ENCODE results near the gene IL7R. TPM values are rescaled to one million over a fixed set of nuclear protein-coding genes. Genes with fewer than 3 reads are reported as not detected.

IL7R gene
- total and polyA plus RNA-seq, 10 of the 15 experiments (the other 5 are each of a cell fraction or from before 2014, with no cell fraction given) = 0.40 to 21.1 (median 0.85) TPM

DNA sequence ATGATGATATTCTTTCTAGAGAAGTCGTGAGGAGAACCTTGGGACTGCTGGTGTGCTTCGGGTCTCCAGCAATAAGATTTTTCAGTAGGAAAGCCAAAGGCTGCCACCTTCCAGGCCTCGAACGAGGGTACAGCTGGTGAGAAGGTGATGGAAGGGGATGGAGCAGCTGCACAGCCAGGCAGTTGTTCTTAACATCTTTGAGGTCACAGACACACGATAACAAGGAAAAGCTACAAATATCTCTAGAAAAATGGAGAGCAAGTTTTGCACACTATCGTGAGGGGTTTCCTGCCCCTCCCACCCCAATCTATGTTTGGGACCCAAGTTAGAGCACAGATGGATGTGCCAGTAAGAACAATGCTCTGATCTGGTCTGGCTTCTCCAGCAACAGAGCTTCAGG lies 6.8 kb upstream of the IL7R start:
- intact Hi-C loops (cut with micrococcal nuclease; ENCODE audit: unreplicated experiment) = loop anchor here (5.0 kb wide), 1 partner anchor 73 kb away; no protein-coding TSS in a partner anchor
- H3K4me3 ChIP-seq = no peak overlapping the region

More for the DNA sequence above, 6.8 kb upstream of the IL7R start:
- 40% methylated on average over 6 of the region's 6 CpGs for WGBS (ENCODE audit: insufficient coverage, insufficient replicate concordance, low lambda C conversion rate, missing lambda C conversion rate)
- ChIA-PET POLR2A (interaction anchor here (1.1 kb wide), 1 partner anchor 51 kb away, joined by 4 read pairs; no protein-coding TSS in a partner anchor), RAD21 (ENCODE audit: unreplicated experiment) (interaction anchor here (0.8 to 1.2 kb wide), 2 partner anchors 10 to 54 kb away, joined by 3 to 4 read pairs; no protein-coding TSS in a partner anchor), SMC1A (ENCODE audit: uncharacterized antibody, unreplicated experiment) (interaction anchor here (1.0 to 15.1 kb wide), 5 partner anchors 9 to 75 kb away, joined by 3 to 238 read pairs (median 4); no protein-coding TSS in a partner anchor), CTCF (interaction anchor here (0.8 to 2.2 kb wide), 3 partner anchors 10 to 74 kb away, joined by 3 to 6 read pairs (median 3); no protein-coding TSS in a partner anchor)
- in situ Hi-C loops (cut with MboI) = no loop called here
- H3K27me3 ChIP-seq (replicated peaks in 1 of 2; ENCODE audit: control insufficient read depth in 2 of 2, insufficient read depth in 2 of 2, low read length in 1 of 2) = no peaks in the 10 kb centered on the region
- no peaks in the 10 kb centered on the region for H3K36me3 ChIP-seq (ENCODE audit: control insufficient read depth in 2 of 2, insufficient read depth in 2 of 2, low read length in 1 of 2)
- no peak overlapping the region for H3K27ac ChIP-seq (ENCODE audit: control insufficient read depth, insufficient read depth)
- H3K9me3 ChIP-seq (replicated peaks; ENCODE audit: control insufficient read depth, insufficient read depth, low read length) = peaks cover 11% of the 10 kb centered on the region; the same call in 2 of the 3 replicates
- peaks cover 16% of the 10 kb centered on the region for H3K4me1 ChIP-seq (ENCODE audit: control insufficient read depth, insufficient read depth, low read length)
- ATAC-seq (no peak), DNase-seq (ENCODE audit: low read depth, low spot score) (no peak), FAIRE-seq (no peak)
- H3K79me2 ChIP-seq (ENCODE audit: control insufficient read depth, insufficient read depth, low read length) = no peaks in the 10 kb centered on the region
- no TSS peak for BruUV-seq (replicated peaks)
- TF ChIP-seq, protein P1, sequence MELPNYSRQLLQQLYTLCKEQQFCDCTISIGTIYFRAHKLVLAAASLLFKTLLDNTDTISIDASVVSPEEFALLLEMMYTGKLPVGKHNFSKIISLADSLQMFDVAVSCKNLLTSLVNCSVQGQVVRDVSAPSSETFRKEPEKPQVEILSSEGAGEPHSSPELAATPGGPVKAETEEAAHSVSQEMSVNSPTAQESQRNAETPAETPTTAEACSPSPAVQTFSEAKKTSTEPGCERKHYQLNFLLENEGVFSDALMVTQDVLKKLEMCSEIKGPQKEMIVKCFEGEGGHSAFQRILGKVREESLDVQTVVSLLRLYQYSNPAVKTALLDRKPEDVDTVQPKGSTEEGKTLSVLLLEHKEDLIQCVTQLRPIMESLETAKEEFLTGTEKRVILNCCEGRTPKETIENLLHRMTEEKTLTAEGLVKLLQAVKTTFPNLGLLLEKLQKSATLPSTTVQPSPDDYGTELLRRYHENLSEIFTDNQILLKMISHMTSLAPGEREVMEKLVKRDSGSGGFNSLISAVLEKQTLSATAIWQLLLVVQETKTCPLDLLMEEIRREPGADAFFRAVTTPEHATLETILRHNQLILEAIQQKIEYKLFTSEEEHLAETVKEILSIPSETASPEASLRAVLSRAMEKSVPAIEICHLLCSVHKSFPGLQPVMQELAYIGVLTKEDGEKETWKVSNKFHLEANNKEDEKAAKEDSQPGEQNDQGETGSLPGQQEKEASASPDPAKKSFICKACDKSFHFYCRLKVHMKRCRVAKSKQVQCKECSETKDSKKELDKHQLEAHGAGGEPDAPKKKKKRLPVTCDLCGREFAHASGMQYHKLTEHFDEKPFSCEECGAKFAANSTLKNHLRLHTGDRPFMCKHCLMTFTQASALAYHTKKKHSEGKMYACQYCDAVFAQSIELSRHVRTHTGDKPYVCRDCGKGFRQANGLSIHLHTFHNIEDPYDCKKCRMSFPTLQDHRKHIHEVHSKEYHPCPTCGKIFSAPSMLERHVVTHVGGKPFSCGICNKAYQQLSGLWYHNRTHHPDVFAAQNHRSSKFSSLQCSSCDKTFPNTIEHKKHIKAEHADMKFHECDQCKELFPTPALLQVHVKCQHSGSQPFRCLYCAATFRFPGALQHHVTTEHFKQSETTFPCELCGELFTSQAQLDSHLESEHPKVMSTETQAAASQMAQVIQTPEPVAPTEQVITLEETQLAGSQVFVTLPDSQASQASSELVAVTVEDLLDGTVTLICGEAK (IDR thresholded peaks at IDR 0.05; ENCODE audit: borderline replicate concordance) = no peak
- TF ChIP-seq MTA3 (IDR thresholded peaks at IDR 0.05; ENCODE audit: borderline replicate concordance, low read length) = no peak
- TF ChIP-seq SMARCA5 (IDR thresholded peaks at IDR 0.05) = no peak
- no peak for TF ChIP-seq RCOR1 (conservative IDR thresholded peaks at IDR 0.05; ENCODE audit: low read depth, low read length)
- TF ChIP-seq JUND (IDR thresholded peaks at IDR 0.05; ENCODE audit: low read depth, low read length) = no peak
- TF ChIP-seq, protein P2, sequence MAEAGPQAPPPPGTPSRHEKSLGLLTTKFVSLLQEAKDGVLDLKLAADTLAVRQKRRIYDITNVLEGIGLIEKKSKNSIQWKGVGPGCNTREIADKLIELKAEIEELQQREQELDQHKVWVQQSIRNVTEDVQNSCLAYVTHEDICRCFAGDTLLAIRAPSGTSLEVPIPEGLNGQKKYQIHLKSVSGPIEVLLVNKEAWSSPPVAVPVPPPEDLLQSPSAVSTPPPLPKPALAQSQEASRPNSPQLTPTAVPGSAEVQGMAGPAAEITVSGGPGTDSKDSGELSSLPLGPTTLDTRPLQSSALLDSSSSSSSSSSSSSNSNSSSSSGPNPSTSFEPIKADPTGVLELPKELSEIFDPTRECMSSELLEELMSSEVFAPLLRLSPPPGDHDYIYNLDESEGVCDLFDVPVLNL (IDR thresholded peaks at IDR 0.05; ENCODE audit: low read depth, low read length) = no peak
- TF ChIP-seq SREBF2 (IDR thresholded peaks at IDR 0.05; ENCODE audit: low read length) = no peak
- TF ChIP-seq, protein P3, sequence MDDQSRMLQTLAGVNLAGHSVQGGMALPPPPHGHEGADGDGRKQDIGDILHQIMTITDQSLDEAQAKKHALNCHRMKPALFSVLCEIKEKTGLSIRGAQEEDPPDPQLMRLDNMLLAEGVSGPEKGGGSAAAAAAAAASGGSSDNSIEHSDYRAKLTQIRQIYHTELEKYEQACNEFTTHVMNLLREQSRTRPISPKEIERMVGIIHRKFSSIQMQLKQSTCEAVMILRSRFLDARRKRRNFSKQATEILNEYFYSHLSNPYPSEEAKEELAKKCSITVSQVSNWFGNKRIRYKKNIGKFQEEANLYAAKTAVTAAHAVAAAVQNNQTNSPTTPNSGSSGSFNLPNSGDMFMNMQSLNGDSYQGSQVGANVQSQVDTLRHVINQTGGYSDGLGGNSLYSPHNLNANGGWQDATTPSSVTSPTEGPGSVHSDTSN (IDR thresholded peaks at IDR 0.05; ENCODE audit: insufficient replicate concordance, low read depth, low read length) = no peak
- no peak for TF ChIP-seq RB1 (IDR thresholded peaks at IDR 0.05; ENCODE audit: borderline replicate concordance)
- TF ChIP-seq, protein P4, sequence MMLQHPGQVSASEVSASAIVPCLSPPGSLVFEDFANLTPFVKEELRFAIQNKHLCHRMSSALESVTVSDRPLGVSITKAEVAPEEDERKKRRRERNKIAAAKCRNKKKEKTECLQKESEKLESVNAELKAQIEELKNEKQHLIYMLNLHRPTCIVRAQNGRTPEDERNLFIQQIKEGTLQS (IDR thresholded peaks at IDR 0.05; ENCODE audit: borderline replicate concordance, extremely low read depth, low read depth, low read length) = no peak
- TF ChIP-seq BRCA1 (IDR thresholded peaks at IDR 0.05; ENCODE audit: low read depth, low read length) = no peak
- TF ChIP-seq MXI1 (IDR thresholded peaks at IDR 0.05; ENCODE audit: low read depth, low read length) = no peak
- TF ChIP-seq NRF1 (conservative IDR thresholded peaks at IDR 0.05; ENCODE audit: low read depth, low read length) = no peak
- no peak for TF ChIP-seq SMC3 (IDR thresholded peaks at IDR 0.05; ENCODE audit: borderline replicate concordance, low read length)
- TF ChIP-seq POLR2AphosphoS2 (IDR thresholded peaks at IDR 0.05; ENCODE audit: low read depth, low read length) = no peak
- TF ChIP-seq, protein P5, sequence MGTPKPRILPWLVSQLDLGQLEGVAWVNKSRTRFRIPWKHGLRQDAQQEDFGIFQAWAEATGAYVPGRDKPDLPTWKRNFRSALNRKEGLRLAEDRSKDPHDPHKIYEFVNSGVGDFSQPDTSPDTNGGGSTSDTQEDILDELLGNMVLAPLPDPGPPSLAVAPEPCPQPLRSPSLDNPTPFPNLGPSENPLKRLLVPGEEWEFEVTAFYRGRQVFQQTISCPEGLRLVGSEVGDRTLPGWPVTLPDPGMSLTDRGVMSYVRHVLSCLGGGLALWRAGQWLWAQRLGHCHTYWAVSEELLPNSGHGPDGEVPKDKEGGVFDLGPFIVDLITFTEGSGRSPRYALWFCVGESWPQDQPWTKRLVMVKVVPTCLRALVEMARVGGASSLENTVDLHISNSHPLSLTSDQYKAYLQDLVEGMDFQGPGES (IDR thresholded peaks at IDR 0.05) = no peak
- no peak overlapping the region for H3K4me2 ChIP-seq (ENCODE audit: control insufficient read depth, insufficient read depth)
- no peak overlapping the region for H2AFZ ChIP-seq (ENCODE audit: control insufficient read depth, low read depth, low read length)
- H4K20me1 ChIP-seq (ENCODE audit: control insufficient read depth, insufficient read depth) = no peaks in the 10 kb centered on the region
- no peak overlapping the region for H3K9ac ChIP-seq (ENCODE audit: control insufficient read depth, insufficient read depth, low read length)

All from GM12878 (cell line).